Airway epithelial cell (primary cell): ENCODE results near the gene POU3F1. TPM values are rescaled to one million over a fixed set of nuclear protein-coding genes. Genes with fewer than 3 reads are reported as not detected.

Experiments
- total RNA-seq: library from RNA; depleted of rRNA; stranded (reverse); fragments of >200 nt; gene quantifications from 2 replicates; pipeline ENCODE4 v1.2.3, GENCODE V29; 2015

POU3F1 gene
- total RNA-seq: 0.85 and 1.6 TPM in 2 replicates

GRCh38 chr1:38046333-38046883, at the start of gene POU3F1:
POU3F1 (minus strand) TSS chr1:38046793; CDS start chr1:38046743, 50 bp downstream.

GRCh38 chr1:38012363-38013226, 34.0 kb downstream of the POU3F1 start, which contains the start of gene UTP11:
UTP11 (plus strand) TSS chr1:38012734; CDS start chr1:38012803, 69 bp downstream.

GRCh38 chr1:38005195-38006007, 41.2 kb downstream of the POU3F1 start, which contains the start of gene FHL3:
FHL3 (minus strand) TSS chr1:38005514; CDS start chr1:37999412, 6,102 bp downstream.

Other genes starting within 250 kb of the POU3F1 start
- gene C1orf122, start 239.0 kb downstream of the POU3F1 start, total RNA-seq: 80.3 and 668 TPM in 2 replicates
- 29.6 and 30.9 TPM in 2 replicates for gene YRDC, start 238.6 kb downstream of the POU3F1 start, total RNA-seq
- gene MTF1, start 187.2 kb downstream of the POU3F1 start, total RNA-seq: 2.5 and 4.4 TPM in 2 replicates
- 5.8 and 7.8 TPM in 2 replicates for gene INPP5B, start 99.7 kb downstream of the POU3F1 start, total RNA-seq
- 57.1 and 72.7 TPM in 2 replicates for gene SF3A3, start 56.8 kb downstream of the POU3F1 start, total RNA-seq
- 27.4 and 35.5 TPM in 2 replicates for gene FHL3, start 41.3 kb downstream of the POU3F1 start, total RNA-seq
- gene UTP11, start 34.1 kb downstream of the POU3F1 start, total RNA-seq: 43.0 and 64.5 TPM in 2 replicates